Fibroblast of skin of left quadriceps (primary cell): ENCODE measurements around the gene TK2.
"Not testable (repeated sequence)": the region's sequence is repeated elsewhere in the genome, so short reads cannot be mapped to it uniquely, and the experiment has no call there.

Experiments used
- DNase-seq, 2 experiments: peaks; one replicate each; pipeline ENCODE4 v3.0.0-alpha.2; 2013; ENCODE audit warnings: low read depth in 2 of 2

Gene TK2

DNA sequence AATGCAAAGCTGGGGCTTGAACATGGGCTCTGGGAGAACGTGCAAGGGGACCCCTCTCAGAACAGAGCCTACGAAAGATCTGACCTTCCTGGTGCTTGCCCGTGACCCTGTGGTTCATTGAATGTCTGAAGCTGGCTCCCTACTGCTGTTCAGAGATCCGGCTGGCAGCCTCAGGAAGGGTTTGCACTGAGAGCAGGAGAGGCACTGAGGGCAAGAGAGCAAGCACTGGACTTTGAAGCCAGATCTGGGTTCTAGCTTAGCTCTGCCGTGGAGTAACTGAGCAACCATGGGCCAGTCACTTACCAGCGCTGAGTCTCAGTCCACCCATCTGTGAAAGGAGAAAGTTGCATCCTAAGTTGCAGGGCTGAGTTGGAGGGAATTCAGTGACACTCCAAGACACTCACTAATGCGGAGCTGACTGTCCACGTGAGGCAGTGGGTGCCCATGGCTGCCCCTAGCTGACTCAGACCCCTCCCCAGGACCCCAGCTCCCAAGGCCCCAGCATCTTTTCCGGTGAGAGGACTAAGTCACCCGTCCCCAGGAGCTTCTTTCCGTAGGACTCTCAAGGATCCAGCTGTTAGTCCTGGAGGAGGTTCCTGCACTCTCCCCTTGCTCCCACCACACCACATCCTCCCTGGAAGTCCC is 81.5 kb downstream of the TK2 start:
- no peak for DNase-seq

DNA sequence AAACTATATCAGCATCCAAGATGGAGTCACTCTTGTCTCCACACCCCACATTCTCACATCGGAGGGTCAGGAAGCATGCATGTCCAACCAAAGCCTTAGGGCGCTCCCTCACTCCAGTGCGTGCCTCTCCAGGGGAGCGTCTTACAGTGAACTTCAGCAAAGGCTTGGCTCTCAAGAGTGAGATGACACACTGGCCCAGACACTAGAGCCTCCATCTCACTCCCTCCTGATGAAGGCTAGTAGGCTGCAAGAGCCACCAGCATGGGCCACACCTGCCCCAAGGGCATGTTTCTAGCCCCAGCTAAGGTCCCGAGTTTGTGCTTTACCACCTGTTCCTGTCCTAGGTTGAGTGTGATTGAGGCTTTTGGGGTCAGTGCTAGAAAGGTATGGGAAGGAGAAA is 82.3 kb downstream of the TK2 start:
- DNase-seq, result no peak

DNA sequence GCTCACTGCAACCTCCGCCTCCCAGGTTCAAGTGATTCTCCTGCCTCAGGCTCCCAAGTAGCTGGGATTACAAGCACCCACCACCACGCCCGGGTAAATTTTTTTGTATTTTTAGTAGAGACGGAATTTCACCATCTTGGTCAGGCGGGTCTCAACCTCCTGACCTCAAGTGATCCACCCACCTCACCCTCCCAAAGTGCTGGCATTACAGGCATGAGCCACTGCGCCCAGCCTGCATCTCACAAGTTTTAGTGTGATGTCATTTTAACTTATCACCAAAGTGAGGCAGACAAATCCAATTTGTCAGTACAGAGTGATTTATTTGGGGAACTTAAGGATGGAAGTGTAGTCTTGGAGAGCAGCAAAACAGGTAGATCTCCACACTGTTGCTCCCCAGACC is 83.3 kb downstream of the TK2 start:
- DNase-seq, result not testable (repeated sequence)

DNA sequence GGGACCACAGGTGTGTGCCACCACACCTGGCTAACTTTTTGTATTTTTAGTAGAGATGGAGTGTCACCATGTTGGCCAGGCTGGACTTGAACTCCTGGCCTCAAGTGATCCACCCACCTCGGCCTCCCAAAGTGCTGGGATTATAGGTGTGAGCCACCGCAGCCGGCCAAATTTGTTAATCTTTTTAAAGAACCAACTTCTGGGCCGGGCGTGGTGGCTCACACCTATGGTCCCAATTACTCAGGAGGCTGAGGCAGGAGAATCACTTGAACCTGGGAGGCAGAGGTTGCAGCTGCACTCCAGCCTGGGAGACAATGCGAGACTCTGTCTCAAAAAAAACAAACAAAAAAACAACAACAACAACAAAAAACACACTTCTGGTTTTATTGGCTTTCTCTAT is 84.0 kb downstream of the TK2 start:
- not testable (repeated sequence) for DNase-seq

DNA sequence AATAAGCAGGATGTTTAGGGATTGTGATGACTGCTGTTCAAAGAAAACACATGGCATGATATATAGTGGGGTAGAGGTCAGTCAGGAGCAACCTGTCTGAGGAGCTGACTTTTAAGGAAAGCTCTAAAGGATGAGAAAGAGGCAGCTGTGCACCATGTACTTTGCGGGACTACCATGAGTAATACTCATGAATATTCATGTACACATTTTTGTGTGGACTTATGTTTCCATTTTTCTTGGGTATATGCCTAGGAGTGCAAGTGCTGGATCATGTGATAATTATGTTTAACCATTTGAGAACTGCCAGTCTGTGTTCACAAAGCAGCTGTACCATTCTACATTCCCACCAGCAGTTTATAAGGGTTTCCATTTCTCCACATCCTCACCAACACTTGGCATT is 87.0 kb downstream of the TK2 start:
- no peak for DNase-seq

DNA sequence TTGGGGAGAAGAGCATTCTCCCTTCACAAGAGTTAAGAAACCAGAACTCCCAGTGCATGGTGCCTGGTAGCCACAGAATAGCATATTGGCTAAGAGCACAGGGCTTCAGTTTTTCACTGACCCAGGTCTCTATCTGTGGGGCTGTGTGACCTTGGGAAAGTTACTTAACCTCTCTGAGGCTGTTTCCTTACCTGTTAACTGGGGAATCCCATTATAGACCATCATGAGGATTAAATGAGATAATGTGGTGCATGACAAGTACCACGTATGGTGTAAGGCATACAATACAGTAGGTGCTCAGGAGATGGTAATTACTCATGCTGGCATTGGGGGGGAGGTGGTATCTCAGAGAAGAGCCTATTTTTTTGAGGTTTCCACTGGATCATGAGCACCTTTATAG is 89.2 kb downstream of the TK2 start:
- no peak for DNase-seq

DNA sequence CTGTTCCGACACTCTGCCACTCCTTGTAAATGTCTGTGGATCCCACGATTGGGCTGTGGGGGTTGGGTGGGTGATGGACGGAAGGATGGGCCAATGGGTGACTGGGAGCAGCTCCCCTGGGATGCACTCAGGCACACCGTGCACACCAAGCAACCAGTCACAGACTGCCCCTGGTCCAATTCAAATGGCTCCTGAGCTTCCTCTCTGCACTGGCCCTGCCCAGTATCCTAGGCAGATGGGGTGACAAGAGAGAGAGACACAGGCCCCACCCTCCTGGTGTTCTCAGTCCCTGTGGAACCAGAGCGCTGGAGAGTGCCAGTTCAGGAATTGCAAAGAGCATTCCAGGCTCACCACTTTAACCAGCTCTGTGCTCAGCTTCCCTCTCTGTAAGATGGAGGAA is 90.0 kb downstream of the TK2 start:
- DNase-seq, result no peak

DNA sequence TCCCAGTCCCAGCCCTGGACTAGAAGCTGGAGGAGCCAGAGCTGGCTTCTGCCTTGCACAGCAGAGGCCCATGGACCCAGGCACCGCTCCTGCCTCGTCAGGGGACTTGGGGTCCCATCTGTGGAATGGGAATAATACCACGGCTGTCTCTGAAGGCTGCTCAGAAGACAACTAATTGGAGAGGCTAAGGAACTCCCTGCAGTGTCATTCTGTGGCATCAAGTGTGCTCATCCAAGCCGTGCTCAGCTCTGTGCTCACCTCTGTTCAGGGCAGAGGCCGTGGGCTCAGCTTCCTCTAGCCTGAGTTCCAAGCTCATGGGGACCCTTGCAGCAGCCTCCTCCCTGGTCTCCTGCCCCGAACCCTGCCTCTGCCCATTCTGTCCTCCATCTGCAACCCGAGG is 91.1 kb downstream of the TK2 start:
- DNase-seq, result no peak

DNA sequence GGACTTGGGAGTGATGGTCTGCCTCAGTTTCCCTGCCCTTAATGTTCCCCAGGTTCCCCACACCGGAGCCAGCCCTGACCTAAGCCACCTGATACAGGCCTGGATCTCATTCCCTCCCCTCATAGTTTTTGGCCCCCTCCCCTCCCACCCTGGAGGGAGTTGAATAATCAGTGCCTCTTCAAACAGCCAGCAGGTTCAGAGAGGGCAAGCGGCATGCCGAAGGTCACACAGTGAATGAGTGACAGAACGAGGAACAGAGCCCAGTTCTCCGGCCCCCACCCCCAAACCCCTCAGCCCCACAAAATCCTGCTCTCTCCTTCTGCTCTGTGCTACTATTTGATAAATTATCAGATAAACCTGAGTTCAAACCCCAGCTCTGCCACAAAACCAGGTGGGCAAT is 91.6 kb downstream of the TK2 start:
- no peak for DNase-seq
